OCI-LY1 (cell line): Measurements from ENCODE around the gene CACNA2D1.

Source experiments
- H2AFZ ChIP-seq: fragments of 200-600 bp; sonication (generic), shearing (Covaris generic); 2 replicates; pipeline ENCODE4 v1.6.0; 2014; ENCODE audit warnings: antibody characterized with exemption, mild to moderate bottlenecking, low read length
- H3F3A ChIP-seq: fragments of 200-600 bp; sonication (generic), shearing (Covaris generic); 2 replicates; pipeline ENCODE4 v1.6.0; 2014; ENCODE audit warnings: mild to moderate bottlenecking, antibody characterized with exemption, low read length, moderate library complexity; ENCODE audit not compliant: insufficient read depth
- H3K27ac ChIP-seq: fragments of 200-600 bp; sonication (generic); 2 replicates; pipeline ENCODE4 v1.5.1; 2014; ENCODE audit warnings: low read length, mixed run types, mild to moderate bottlenecking, low read depth; ENCODE audit not compliant: poor library complexity, severe bottlenecking
- H3K27me3 ChIP-seq: fragments of 200-600 bp; sonication (generic); 2 replicates; pipeline ENCODE4 v1.6.0; 2014; ENCODE audit warnings: antibody characterized with exemption, mild to moderate bottlenecking, low read length, moderate library complexity; ENCODE audit not compliant: insufficient read depth
- H3K36me3 ChIP-seq: fragments of 200-600 bp; sonication (generic); 2 replicates; pipeline ENCODE4 v1.6.1; 2014; ENCODE audit warnings: mild to moderate bottlenecking, antibody characterized with exemption, low read length, moderate library complexity, mixed read lengths; ENCODE audit not compliant: insufficient read depth
- H3K4me1 ChIP-seq: fragments of 200-600 bp; sonication (generic); 2 replicates; pipeline ENCODE4 v1.5.1; 2014; ENCODE audit warnings: mild to moderate bottlenecking, low read length, moderate library complexity; ENCODE audit not compliant: insufficient read depth, severe bottlenecking
- H3K4me2 ChIP-seq: fragments of 200-600 bp; sonication (generic), shearing (Covaris generic); 2 replicates; pipeline ENCODE4 v1.6.1; 2014; ENCODE audit warnings: low read length
- H3K4me3 ChIP-seq: fragments of 200-600 bp; sonication (generic); 2 replicates; pipeline ENCODE4 v1.5.1; 2014; ENCODE audit warnings: low read length, low read depth, mild to moderate bottlenecking, mixed read lengths; ENCODE audit not compliant: poor library complexity, severe bottlenecking
- H3K79me2 ChIP-seq: fragments of 200-600 bp; shearing (Covaris generic); 2 replicates; pipeline ENCODE4 v1.6.1; 2016; ENCODE audit warnings: mixed run types, low read length, mixed read lengths; ENCODE audit not compliant: insufficient read depth
- H3K9ac ChIP-seq: fragments of 200-600 bp; sonication (generic), shearing (Covaris generic); 2 replicates; pipeline ENCODE4 v1.6.1; 2014; ENCODE audit warnings: mild to moderate bottlenecking, low read length, mixed read lengths
- H3K9me2 ChIP-seq: fragments of 200-600 bp; sonication (generic), shearing (Covaris generic); 2 replicates; pipeline ENCODE4 v1.6.1; 2014; ENCODE audit warnings: low read depth, mild to moderate bottlenecking, low read length, mixed read lengths
- H3K9me3 ChIP-seq: fragments of 200-600 bp; shearing (Covaris generic); 2 replicates; pipeline ENCODE4 v1.6.1; 2014; ENCODE audit warnings: low read length, mixed read lengths
- H4K20me1 ChIP-seq: fragments of 200-600 bp; sonication (generic), shearing (Covaris generic); 2 replicates; pipeline ENCODE4 v1.6.0; 2016; ENCODE audit warnings: mild to moderate bottlenecking, low read length; ENCODE audit not compliant: insufficient read depth
- EZH2 ChIP-seq: fragments of 200-600 bp; sonication (generic), shearing (Covaris generic); IDR thresholded peaks from 2 replicates; pipeline ENCODE4 v1.8.0; 2017; ENCODE audit warnings: borderline replicate concordance, mixed run types, mild to moderate bottlenecking, antibody characterized with exemption, low read length, moderate library complexity, mixed read lengths
- TF ChIP-seq, protein P1 (sequence below): fragments of 200-600 bp; sonication (generic), shearing (Covaris generic); IDR thresholded peaks from 2 replicates; pipeline ENCODE4 v1.5.1; 2017; ENCODE audit warnings: mild to moderate bottlenecking, antibody characterized with exemption, low read length, moderate library complexity, mixed read lengths

CACNA2D1 gene

GRCh38 chr7:82443547-82444219, at the start of gene CACNA2D1:
TSS of gene CACNA2D1 (minus strand) at chr7:82443777.
- no peaks in the 10 kb centered on the region for H3K79me2 ChIP-seq
- H3K27ac ChIP-seq, result no peak within 1 kb of the TSS
- TF ChIP-seq EZH2, result no peak
- TF ChIP-seq, protein P1, sequence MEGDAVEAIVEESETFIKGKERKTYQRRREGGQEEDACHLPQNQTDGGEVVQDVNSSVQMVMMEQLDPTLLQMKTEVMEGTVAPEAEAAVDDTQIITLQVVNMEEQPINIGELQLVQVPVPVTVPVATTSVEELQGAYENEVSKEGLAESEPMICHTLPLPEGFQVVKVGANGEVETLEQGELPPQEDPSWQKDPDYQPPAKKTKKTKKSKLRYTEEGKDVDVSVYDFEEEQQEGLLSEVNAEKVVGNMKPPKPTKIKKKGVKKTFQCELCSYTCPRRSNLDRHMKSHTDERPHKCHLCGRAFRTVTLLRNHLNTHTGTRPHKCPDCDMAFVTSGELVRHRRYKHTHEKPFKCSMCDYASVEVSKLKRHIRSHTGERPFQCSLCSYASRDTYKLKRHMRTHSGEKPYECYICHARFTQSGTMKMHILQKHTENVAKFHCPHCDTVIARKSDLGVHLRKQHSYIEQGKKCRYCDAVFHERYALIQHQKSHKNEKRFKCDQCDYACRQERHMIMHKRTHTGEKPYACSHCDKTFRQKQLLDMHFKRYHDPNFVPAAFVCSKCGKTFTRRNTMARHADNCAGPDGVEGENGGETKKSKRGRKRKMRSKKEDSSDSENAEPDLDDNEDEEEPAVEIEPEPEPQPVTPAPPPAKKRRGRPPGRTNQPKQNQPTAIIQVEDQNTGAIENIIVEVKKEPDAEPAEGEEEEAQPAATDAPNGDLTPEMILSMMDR, result no peak
- H3F3A ChIP-seq, result no peaks in the 10 kb centered on the region
- no peaks in the 10 kb centered on the region for H3K9me3 ChIP-seq
- H3K4me3 ChIP-seq, result no peak within 1 kb of the TSS
- no peaks in the 10 kb centered on the region for H3K36me3 ChIP-seq
- H3K4me1 ChIP-seq, result no peaks in the 10 kb centered on the region
- H4K20me1 ChIP-seq, result no peaks in the 10 kb centered on the region
- no peaks in the 10 kb centered on the region for H3K27me3 ChIP-seq
- H3K4me2 ChIP-seq, result no peak within 1 kb of the TSS
- no peaks in the 10 kb centered on the region for H3K9me2 ChIP-seq
- no peak within 1 kb of the TSS for H3K9ac ChIP-seq
- no peak within 1 kb of the TSS for H2AFZ ChIP-seq

- Histone ChIP-seq H3K79me2 (no peaks in the 10 kb centered on the region), H3K27ac (no peak overlapping the region), H3K4me2 (no peak overlapping the region), H3K4me1 (no peaks in the 10 kb centered on the region), H4K20me1 (no peaks in the 10 kb centered on the region), H3K9me3 (no peaks in the 10 kb centered on the region), H3K9ac (no peak overlapping the region), H3K27me3 (no peaks in the 10 kb centered on the region), H3F3A (no peaks in the 10 kb centered on the region), H2AFZ (no peak overlapping the region), H3K4me3 (no peak overlapping the region), H3K9me2 (no peaks in the 10 kb centered on the region), H3K36me3 (no peaks in the 10 kb centered on the region)
- no peak for TF ChIP-seq EZH2
- TF ChIP-seq, protein P1, result peak; percentile 78
Measured at GRCh38 chr7:82481499-82482097, 38.0 kb upstream of the CACNA2D1 start.

GRCh38 chr7:82477733-82478515, 34.3 kb upstream of the CACNA2D1 start:
- Histone ChIP-seq H3K4me1 (no peaks in the 10 kb centered on the region), H3K79me2 (no peaks in the 10 kb centered on the region), H3K27ac (no peak overlapping the region), H4K20me1 (no peaks in the 10 kb centered on the region), H3K4me2 (no peak overlapping the region), H3K27me3 (no peaks in the 10 kb centered on the region), H3F3A (no peaks in the 10 kb centered on the region), H3K9me2 (no peaks in the 10 kb centered on the region), H3K9me3 (no peaks in the 10 kb centered on the region), H3K4me3 (no peak overlapping the region), H2AFZ (no peak overlapping the region), H3K36me3 (no peaks in the 10 kb centered on the region), H3K9ac (no peak overlapping the region)
- TF ChIP-seq EZH2, result no peak
- TF ChIP-seq, protein P1, result no peak
